ENCODE measurements around the gene UBL7.

The UBL7 gene

GRCh38 chr15:74438206-74438605, 22.8 kb downstream of the UBL7 start:
- no peak for DNase-seq

- DNase-seq, result no peak
Observed at GRCh38 chr15:74434263-74435136, 26.5 kb downstream of the UBL7 start.

- peak; percentile 70 to 78 for DNase-seq
Observed at GRCh38 chr15:74433592-74434262, 27.2 kb downstream of the UBL7 start, which contains the start of gene SEMA7A. SEMA7A (minus strand) TSS chr15:74433958; CDS start chr15:74433918, 40 bp downstream.

- DNase-seq, result no peak
Observed at GRCh38 chr15:74432968-74433591, 27.9 kb downstream of the UBL7 start.

GRCh38 chr15:74432271-74432967, 28.5 kb downstream of the UBL7 start:
- no peak for DNase-seq

GRCh38 chr15:74431645-74432044, 29.3 kb downstream of the UBL7 start:
- DNase-seq, result peak in 1 of 2 donors; percentile 21

GRCh38 chr15:74431116-74431515, 29.8 kb downstream of the UBL7 start:
- DNase-seq, result no peak

GRCh38 chr15:74430510-74430951, 30.4 kb downstream of the UBL7 start:
- no peak for DNase-seq

GRCh38 chr15:74429781-74430400, 31.1 kb downstream of the UBL7 start:
- DNase-seq, result no peak

GRCh38 chr15:74428970-74429780, 31.8 kb downstream of the UBL7 start:
- no peak for DNase-seq

GRCh38 chr15:74428442-74428787, 32.5 kb downstream of the UBL7 start:
- no peak for DNase-seq

GRCh38 chr15:74427607-74428441, 33.1 kb downstream of the UBL7 start:
- no peak for DNase-seq

GRCh38 chr15:74426404-74427281, 34.3 kb downstream of the UBL7 start:
- DNase-seq, result no peak

- no peak for DNase-seq
Observed at GRCh38 chr15:74425630-74426029, 35.3 kb downstream of the UBL7 start.

GRCh38 chr15:74424901-74425528, 35.9 kb downstream of the UBL7 start:
- no peak for DNase-seq

GRCh38 chr15:74423431-74424257, 37.3 kb downstream of the UBL7 start:
- no peak for DNase-seq

- no peak for DNase-seq
Observed at GRCh38 chr15:74422652-74423430, 38.1 kb downstream of the UBL7 start.
